ENCODE data around the gene SCAMP2.

- TF ChIP-seq CTCF (conservative IDR thresholded peaks at IDR 0.05 in 1 of 2, IDR thresholded peaks at IDR 0.05 in 1 of 2; ENCODE audit: low read depth in 1 of 2, low read length in 2 of 2), result no peak
- no peak for TF ChIP-seq EZH2 (IDR thresholded peaks at IDR 0.05; ENCODE audit: low read length, missing control alignments)
These were observed 18.3 kb upstream of the SCAMP2 start for GRCh38 chr15:74891469-74891868.
